Central memory CD4-positive, alpha-beta T cell (primary cell): Measurements from ENCODE around the gene ARHGEF10L.

ENCODE experiments used
- DNase-seq: peaks from one replicate; pipeline ENCODE4 v3.0.0; 2022

Gene ARHGEF10L

GRCh38 chr1:17663646-17664045, 124.1 kb downstream of the ARHGEF10L start:
- DNase-seq, result no peak

DNA sequence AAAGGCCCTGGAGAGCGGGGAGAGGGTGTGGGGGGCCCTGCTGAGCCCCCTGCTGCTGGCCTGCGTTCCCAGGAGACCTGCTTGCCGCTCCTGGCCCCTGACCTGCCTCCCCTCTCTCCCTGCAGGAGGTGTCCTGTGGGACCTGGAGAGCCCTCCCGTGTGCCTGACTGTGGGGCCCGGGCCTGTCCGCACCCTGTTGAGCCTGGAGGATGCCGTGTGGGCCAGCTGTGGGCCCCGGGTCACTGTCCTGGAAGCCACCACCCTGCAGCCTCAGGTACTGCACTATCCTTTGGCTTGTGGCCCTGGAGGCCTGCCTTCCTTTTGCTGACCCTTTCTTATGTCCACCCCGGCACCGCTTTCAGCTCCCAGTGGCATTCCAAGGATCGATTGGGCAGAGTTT, 124.8 kb downstream of the ARHGEF10L start:
- no peak for DNase-seq

- DNase-seq, result no peak
These were observed 125.6 kb downstream of the ARHGEF10L start for GRCh38 chr1:17665054-17665453.

- no peak for DNase-seq
These were observed 126.6 kb downstream of the ARHGEF10L start for GRCh38 chr1:17665950-17666720.

- no peak for DNase-seq
These were observed 128.1 kb downstream of the ARHGEF10L start for GRCh38 chr1:17667641-17668040.

GRCh38 chr1:17668195-17668594, 128.7 kb downstream of the ARHGEF10L start:
- DNase-seq, result no peak

GRCh38 chr1:17668624-17669175, 129.2 kb downstream of the ARHGEF10L start:
- no peak for DNase-seq

GRCh38 chr1:17669305-17669704, 129.8 kb downstream of the ARHGEF10L start:
- DNase-seq, result no peak

DNA sequence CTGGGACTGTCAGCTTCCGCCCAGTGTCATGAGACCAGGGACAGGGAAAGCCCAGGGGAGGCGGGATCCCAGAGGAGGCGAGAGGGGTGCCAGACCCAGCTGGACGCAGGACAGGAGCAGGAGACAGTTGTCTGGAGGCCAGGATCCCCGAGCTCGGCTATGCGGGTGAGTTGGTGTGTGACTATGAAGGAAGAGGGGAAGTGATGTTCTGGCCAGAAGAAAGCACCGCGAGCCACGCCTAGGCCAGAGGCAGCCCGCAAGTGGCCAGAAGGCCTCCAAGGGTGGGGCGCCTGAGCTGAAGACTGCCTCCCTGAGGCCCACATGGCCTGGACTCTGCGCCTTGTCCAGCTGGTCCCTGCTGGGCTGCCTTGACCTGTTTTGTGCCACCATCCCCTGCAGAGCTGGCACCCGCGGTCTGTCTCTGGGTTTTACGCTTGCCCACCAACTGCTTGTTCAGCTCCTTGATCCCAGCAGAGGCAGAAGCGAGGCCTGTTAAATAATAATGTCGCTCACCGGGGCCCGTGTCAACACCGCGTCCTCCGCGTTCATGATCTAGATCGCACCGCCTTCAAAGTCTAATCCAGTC, 130.5 kb downstream of the ARHGEF10L start:
- no peak for DNase-seq

DNA sequence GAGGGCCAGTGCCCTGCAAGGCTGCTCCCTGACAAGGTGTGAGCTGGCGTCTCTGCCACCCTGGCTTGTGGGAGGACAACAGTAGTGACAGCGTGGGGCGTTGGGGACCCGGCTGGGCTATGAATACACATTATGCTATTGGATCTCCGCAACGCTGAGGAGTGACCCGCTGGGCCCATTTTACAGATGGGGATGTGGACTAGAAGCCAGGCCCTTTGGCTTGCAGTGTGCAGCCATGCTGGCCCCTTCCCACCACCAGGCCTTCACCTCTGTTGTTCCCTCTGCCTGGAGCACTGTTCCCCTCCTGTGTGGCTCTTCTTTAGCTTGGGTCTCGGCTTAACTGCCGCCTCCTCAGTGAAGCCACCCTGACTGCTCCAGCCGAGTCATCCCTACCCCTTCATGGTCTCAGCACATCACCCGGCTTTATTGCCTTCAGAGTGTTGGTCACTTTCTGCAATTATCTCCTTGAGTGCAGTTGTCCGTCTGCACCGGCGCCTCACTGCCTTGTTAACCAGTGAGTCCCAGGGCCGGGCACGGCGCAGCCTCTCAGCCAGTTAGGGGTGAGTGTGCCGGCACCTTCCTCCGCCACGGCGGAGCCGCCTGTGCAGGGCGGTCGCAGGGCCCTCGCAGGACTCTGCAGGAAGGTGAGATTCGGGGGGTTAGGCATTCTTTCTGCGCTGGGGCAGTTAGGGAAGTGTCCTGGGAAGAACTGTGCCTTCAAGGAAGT, 131.3 kb downstream of the ARHGEF10L start:
- DNase-seq, result no peak

GRCh38 chr1:17671314-17671705, 131.8 kb downstream of the ARHGEF10L start:
- no peak for DNase-seq

DNA sequence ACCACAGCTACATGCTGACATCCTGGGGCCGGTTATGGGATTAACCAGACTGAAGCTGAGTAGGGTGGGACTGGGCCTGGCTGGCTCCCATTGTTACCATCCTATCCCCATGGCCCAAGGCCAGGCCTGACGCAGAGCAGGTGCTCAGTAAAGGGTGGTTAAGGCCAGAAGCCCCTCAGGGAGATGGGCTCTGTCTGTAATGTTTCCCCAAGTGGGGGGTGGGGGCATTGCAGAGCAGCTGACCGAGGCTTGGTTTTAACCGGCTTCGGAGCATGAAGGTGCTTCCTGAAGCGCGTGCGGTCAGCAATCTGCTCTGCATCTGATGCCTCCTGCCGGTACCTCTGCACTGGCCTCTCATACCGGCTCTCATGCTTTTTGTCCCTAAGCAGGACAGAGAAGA, 132.2 kb downstream of the ARHGEF10L start:
- DNase-seq, result no peak

DNA sequence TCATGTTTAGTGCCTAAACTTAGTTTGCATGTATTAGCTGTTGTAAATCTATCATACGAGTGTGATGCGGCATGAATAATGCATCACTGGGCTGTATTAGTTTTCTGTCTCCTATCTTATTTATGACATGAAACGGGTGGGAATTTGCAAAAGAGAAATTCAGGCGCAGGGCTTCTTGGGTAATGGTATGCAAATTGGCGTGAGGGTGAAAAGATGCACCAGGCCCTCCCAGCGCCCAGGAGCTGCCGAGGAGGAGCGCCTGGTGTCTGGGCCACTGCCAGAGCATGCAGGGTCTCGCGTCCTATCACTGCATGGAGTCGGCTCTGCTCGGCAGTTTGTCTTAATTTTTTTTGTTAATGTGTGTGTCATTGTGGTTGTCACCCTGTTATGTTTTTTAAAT, 132.7 kb downstream of the ARHGEF10L start:
- DNase-seq, result no peak

DNA sequence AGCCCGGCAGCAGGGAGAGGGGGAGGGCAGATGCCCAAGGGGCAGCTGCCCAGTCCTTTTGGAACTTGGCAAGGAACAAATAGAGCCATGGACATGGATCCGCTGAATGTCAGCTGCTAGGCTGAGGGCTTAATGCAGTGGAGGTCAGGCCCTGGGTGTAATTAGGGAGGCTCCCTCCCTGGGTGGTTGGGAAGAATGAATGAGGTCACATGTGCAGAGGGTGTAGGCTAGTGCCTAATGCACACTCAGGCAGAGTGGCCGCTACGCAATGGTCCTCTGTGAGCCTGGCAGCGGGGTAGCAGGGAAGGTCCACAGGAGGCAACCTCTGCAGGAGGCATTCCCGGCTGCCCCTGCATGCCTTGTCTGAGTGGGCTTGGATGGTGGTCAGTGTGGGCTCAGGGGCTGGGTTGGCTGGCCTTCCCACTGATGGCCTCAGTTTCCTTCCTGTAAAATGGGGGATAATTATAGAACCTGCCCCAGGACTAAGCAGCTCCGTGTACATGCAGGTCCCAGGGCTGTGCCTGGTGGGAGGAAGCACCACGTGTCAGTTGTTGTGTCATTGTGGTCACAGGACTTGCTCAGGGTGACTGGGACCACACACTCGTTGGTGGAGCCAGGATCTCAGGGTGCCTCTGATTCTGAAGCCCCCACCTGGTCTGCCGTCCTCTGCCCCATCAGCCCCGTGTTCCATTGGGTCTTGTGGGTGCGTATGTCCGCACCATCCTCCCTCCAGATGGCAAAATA, 134.0 kb downstream of the ARHGEF10L start:
- no peak for DNase-seq

- no peak for DNase-seq
These were observed 135.4 kb downstream of the ARHGEF10L start for GRCh38 chr1:17674726-17675500.

- DNase-seq, result no peak
These were observed 136.2 kb downstream of the ARHGEF10L start for GRCh38 chr1:17675744-17676143.

DNA sequence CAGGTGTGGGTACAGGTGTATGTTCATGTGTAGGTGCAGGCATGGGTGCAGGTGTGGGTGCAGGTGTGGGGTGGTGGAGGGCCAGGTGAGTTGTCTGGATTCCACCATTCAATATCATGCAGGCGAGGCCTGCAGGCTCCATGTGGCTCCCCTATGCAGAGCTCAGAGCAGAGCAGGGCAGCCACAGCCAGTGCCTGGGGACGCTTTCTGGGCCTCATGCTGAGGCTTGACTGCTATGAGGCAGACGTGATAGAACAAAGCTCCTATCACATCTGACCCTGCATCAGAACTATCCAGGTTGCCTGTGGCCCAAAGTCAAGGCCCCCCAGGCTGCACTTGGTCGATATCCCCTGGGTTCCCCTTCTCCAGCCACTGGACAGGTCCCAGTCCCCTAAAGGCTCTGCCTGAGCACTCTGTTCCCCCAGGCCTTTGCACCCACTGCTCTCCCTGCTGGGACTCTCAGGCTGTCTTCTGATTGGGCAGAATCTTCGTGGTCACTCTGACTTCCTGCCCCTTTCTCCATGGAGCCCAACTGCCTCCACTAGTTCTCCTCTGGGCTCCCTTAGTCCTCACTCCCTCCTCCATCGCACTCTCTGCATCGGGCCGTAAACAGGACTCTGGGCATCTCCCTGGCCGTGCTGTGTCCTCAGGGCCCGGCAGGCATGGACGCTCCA, 137.0 kb downstream of the ARHGEF10L start:
- DNase-seq, result no peak

GRCh38 chr1:17678011-17678410, 138.5 kb downstream of the ARHGEF10L start:
- DNase-seq, result no peak

- no peak for DNase-seq
These were observed 140.4 kb downstream of the ARHGEF10L start for GRCh38 chr1:17679856-17680255.

DNA sequence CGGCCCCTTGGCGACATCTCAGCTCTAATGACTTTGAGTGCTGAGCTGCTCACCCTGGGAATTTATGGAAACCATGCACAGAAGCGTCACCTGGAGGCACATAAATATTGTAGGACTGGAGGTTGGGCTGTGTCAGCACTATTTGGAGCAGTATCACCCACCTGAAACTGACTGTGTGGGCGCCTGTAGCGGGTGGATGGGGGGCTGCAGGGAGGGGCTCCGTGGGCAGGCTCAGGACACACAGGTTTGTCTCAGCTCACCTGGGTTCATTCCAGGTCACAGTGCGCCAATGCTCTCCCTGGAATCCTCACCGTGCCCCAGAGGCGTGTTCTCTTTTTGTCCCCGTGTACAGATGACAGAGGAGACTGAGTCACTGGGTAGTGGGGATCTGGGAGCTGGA, 140.8 kb downstream of the ARHGEF10L start:
- DNase-seq, result no peak

DNA sequence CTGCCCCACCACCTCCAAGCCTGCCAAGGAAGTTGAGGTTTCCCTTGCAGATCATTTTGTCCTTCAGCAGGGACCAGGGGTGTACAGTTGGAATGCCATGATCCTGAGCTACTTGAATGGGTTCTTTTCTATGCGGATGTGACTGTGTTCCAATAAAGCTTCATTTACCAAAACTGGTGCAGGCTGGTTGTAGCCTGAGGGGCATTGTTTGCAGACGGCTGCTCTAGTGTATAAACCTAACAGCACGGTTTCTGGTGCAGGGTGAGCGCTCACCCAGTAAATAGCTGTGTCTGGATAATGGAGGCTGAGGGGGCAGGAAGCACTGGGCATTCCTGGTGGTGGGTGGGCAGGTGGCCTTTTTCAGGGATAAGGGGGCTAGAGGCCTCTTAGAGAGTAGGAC, 142.9 kb downstream of the ARHGEF10L start:
- DNase-seq, result no peak

GRCh38 chr1:17683598-17683997, 144.1 kb downstream of the ARHGEF10L start:
- DNase-seq, result no peak
